ENCODE results near the gene TIMM22. TPM values are rescaled to one million over a fixed set of nuclear protein-coding genes. Genes with fewer than 3 reads are reported as not detected.
A peak's percentile ranks its signal among the peaks of the same experiment; 100 is the strongest.

The TIMM22 gene
- total and polyA plus RNA-seq, 2 donors from 2014 or later, result 14.6 to 17.3 TPM

DNA sequence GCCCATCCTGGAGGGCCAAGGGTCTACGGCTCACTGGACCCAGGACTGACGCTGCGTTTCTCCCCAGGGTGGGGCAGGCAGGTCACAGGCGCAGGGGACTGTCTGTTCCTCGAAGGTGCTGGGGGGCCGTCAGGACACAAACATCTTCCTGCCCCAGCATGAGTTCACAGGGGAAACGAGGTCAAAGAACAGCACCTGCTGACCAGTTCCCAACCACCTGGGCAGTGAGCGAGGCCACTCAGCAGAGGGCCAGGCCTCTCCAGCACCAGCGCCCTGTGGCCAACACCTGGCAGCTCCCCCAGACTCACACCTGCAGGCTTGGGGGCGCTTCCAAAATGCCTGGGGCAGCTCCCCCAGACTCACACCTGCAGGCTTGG lies 29.7 kb downstream of the TIMM22 start:
- H3K9ac ChIP-seq (ENCODE audit: low read length in 3 of 3), result no peak overlapping the region
- no peak for DNase-seq
- H3K4me1 ChIP-seq (ENCODE audit: control insufficient read depth in 2 of 3, insufficient read depth in 2 of 3, low read depth in 1 of 3, low read length in 3 of 3), result peaks cover 0 to 14% (median 0%) of the 10 kb centered on the region in 3 donors
- no peak for TF ChIP-seq CTCF (IDR thresholded peaks at IDR 0.05; ENCODE audit: borderline replicate concordance, extremely low read depth, insufficient read depth)
- intact Hi-C loops (cut with DNase I), result no loop called here
- H3K27ac ChIP-seq (ENCODE audit: low read depth in 2 of 2, low read length in 2 of 2), result peak overlapping the region in 1 of 2 donors; percentile 43
- H3K36me3 ChIP-seq (ENCODE audit: control insufficient read depth in 2 of 3, insufficient read depth in 3 of 3, low read length in 3 of 3), result no peaks in the 10 kb centered on the region
- H3K4me3 ChIP-seq (ENCODE audit: low read length in 3 of 3), result no peak overlapping the region
- H3K27me3 ChIP-seq (ENCODE audit: control insufficient read depth, insufficient read depth, low read length), result no peaks in the 10 kb centered on the region
- no peaks in the 10 kb centered on the region for H3K9me3 ChIP-seq (ENCODE audit: control insufficient read depth in 2 of 3, insufficient read depth in 1 of 3, low read length in 3 of 3)
- FAIRE-seq, result no peak

DNA sequence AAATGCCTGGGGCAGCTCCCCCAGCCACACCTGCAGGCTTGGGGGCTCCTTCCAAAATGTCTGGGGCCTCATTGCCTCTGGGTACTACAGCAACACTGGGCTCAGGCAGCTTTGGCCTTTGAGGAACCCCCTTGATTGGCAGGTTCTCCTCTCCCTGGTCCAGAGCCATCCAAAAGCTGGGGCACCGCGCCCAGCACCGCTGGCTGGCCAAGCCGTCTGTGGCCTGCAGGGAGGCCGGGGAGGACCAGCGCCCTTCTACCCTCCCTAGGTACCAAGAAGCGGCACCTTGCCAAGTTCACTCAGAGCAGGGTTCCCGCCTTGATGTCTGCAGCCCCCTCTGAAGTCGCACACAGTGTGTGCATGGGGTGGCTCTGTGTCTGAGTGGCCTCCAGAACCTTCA lies 30.1 kb downstream of the TIMM22 start:
- H3K9me3 ChIP-seq (ENCODE audit: control insufficient read depth in 2 of 3, insufficient read depth in 1 of 3, low read length in 3 of 3), result no peaks in the 10 kb centered on the region
- H3K4me1 ChIP-seq (ENCODE audit: control insufficient read depth in 2 of 3, insufficient read depth in 2 of 3, low read depth in 1 of 3, low read length in 3 of 3), result peaks cover 0 to 14% (median 0%) of the 10 kb centered on the region in 3 donors
- no peak overlapping the region for H3K9ac ChIP-seq (ENCODE audit: low read length in 3 of 3)
- FAIRE-seq (no peak), DNase-seq (no peak)
- no peak overlapping the region for H3K4me3 ChIP-seq (ENCODE audit: low read length in 3 of 3)
- H3K36me3 ChIP-seq (ENCODE audit: control insufficient read depth in 2 of 3, insufficient read depth in 3 of 3, low read length in 3 of 3), result no peaks in the 10 kb centered on the region
- H3K27me3 ChIP-seq (ENCODE audit: control insufficient read depth, insufficient read depth, low read length), result no peaks in the 10 kb centered on the region
- no peak for TF ChIP-seq CTCF (IDR thresholded peaks at IDR 0.05; ENCODE audit: borderline replicate concordance, extremely low read depth, insufficient read depth)
- intact Hi-C loops (cut with DNase I), result no loop called here
- H3K27ac ChIP-seq (ENCODE audit: low read depth in 2 of 2, low read length in 2 of 2), result peak overlapping the region in 1 of 2 donors; percentile 11

DNA sequence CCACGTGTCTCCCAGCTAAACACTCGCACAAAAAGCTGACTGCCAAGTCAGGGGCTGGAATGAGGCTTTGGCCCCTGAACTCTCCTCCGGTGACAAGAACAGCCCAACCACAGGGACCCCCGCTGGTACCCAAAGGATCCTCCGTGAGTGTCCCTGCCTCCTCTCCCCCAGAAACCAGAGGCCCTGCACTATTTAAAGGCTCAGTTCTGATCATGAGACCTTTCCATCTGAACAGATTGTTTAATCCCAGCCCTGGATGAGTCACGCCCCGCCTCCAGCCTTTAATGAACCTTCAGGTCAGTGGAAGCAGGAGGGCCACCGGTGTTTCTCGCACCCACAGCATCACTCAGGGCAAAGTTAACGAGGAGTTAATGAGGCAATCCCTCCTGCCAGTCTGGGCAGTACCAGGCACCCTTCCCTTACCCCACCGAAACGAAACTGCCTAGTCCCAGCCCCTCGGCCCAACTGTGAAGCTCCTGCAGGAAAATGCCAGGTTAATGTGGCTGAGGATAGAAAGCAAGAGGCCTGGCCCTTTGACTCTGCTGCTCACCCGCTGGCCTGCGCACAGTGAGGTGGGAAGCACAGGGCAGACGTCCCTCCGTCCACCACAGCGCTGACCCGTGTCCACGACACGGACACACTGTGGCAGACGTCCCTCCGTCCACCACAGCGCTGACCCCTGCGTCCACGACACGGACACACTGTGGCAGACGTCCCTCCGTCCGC lies 32.4 kb downstream of the TIMM22 start:
- DNase-seq, result no peak
- no peak for FAIRE-seq
- H3K36me3 ChIP-seq (ENCODE audit: control insufficient read depth in 2 of 3, insufficient read depth in 3 of 3, low read length in 3 of 3), result no peaks in the 10 kb centered on the region

More for the DNA sequence above, 32.4 kb downstream of the TIMM22 start:
- H3K4me3 ChIP-seq (ENCODE audit: low read length in 3 of 3), result peak overlapping the region in 2 of 3 donors; percentile 37 to 58
- no peaks in the 10 kb centered on the region for H3K27me3 ChIP-seq (ENCODE audit: control insufficient read depth, insufficient read depth, low read length)
- no peaks in the 10 kb centered on the region for H3K9me3 ChIP-seq (ENCODE audit: control insufficient read depth in 2 of 3, insufficient read depth in 1 of 3, low read length in 3 of 3)
- intact Hi-C loops (cut with DNase I), result no loop called here
- H3K4me1 ChIP-seq (ENCODE audit: control insufficient read depth in 2 of 3, insufficient read depth in 2 of 3, low read depth in 1 of 3, low read length in 3 of 3), result peaks cover 0 to 16% (median 0%) of the 10 kb centered on the region in 3 donors
- H3K9ac ChIP-seq (ENCODE audit: low read length in 3 of 3), result peak overlapping the region in 1 of 3 donors; percentile 65
- H3K27ac ChIP-seq (ENCODE audit: low read depth in 2 of 2, low read length in 2 of 2), result peak overlapping the region in 1 of 2 donors; percentile 83
- TF ChIP-seq CTCF (IDR thresholded peaks at IDR 0.05; ENCODE audit: borderline replicate concordance, extremely low read depth, insufficient read depth), result no peak

All from kidney (tissue), 14 donors.